Esophagus muscularis mucosa (tissue), 4 donors: ENCODE measurements around the gene NELL1. TPM values are rescaled to one million over a fixed set of nuclear protein-coding genes. Genes with fewer than 3 reads are reported as not detected.

Source experiments
- DNase-seq: peaks from one replicate; pipeline ENCODE4 v3.0.0-alpha.2; 2017; ENCODE audit errors: extremely low spot score
- H3K27ac ChIP-seq, 4 donors: fragments of 200-600 bp; sonication (generic); replicated peaks in 1 of 4; 1 replicate in 3 of 4; 2 replicates in 1 of 4; pipeline ENCODE4 v1.5.1; 2016 to 2019; ENCODE audit warnings: mild to moderate bottlenecking in 1 of 4
- H3K27me3 ChIP-seq, 4 donors: fragments of 200-600 bp; sonication (generic); one replicate each; pipeline versions ENCODE4 v1.5.1 to v1.6.0; 2016 to 2019
- H3K36me3 ChIP-seq, 4 donors: fragments of 200-600 bp; sonication (generic); one replicate each; pipeline ENCODE4 v1.5.1; 2016 to 2019
- H3K4me1 ChIP-seq, 4 donors: fragments of 200-600 bp; sonication (generic); one replicate each; pipeline ENCODE4 v1.5.1; 2016 to 2019
- H3K4me3 ChIP-seq, 4 donors: fragments of 200-600 bp; sonication (generic); 1 replicate in 2 of 4; 2 replicates in 2 of 4; pipeline ENCODE4 v1.5.1; 2016 to 2019; ENCODE audit warnings: mild to moderate bottlenecking in 4 of 4, moderate library complexity in 1 of 4
- H3K9me3 ChIP-seq, 4 donors: fragments of 200-600 bp; sonication (generic); 1 replicate in 3 of 4; 2 replicates in 1 of 4; pipeline ENCODE4 v1.5.1; 2016 to 2019
- EP300 ChIP-seq: sonication (generic); formaldehyde crosslinking; IDR thresholded peaks from one replicate; pipeline ENCODE4 v1.6.1; 2017; ENCODE audit warnings: antibody characterized with exemption
- POLR2A ChIP-seq: fragments of 450-650 bp; IDR thresholded peaks from one replicate; pipeline ENCODE4 v1.6.1; 2017; ENCODE audit warnings: antibody characterized with exemption, moderate library complexity, mild to moderate bottlenecking, low read depth
- POLR2AphosphoS5 ChIP-seq, 2 donors: sonication (generic); formaldehyde crosslinking; IDR thresholded peaks; one replicate each; pipeline ENCODE4 v1.6.1; 2017; ENCODE audit warnings: antibody characterized with exemption in 2 of 2
- WGBS: methylation state at CpG from one replicate; pipeline ENCODE4 v1.1.5; 2018; 5-methylcytosine and 5-hydroxymethylcytosine counted together
- intact Hi-C: fragments of 100-400 bp; cut with DNase I; formaldehyde crosslinking; loops from one replicate; pipeline ENCODE4 v1.15.1; 2023
- total RNA-seq, 4 donors: library from RNA; depleted of rRNA; stranded (reverse); fragments of >200 nt; gene quantifications; one replicate each; pipeline versions ENCODE4 v1.1.0 to v1.2.1, GENCODE V29; 2016
- TF ChIP-seq, protein P1 (sequence below), 3 experiments: fragments of 200-600 bp in 2 of 3; fragments of 450-650 bp in 1 of 3; sonication (generic) in 2 of 3; IDR thresholded peaks; one replicate each; pipeline ENCODE4 v1.5.1; 2017 to 2019; ENCODE audit warnings: antibody characterized with exemption in 3 of 3, mild to moderate bottlenecking in 2 of 3, moderate library complexity in 1 of 3

The NELL1 gene
- total RNA-seq, 4 donors from 2014 or later, result 0.65 to 2.7 (median 0.90) TPM

GRCh38 chr11:21316591-21316990 is 647.2 kb downstream of the NELL1 start:
- no peak for DNase-seq
- no peaks in the 10 kb centered on the region for H3K9me3 ChIP-seq
- H3K4me3 ChIP-seq, result no peak overlapping the region
- H3K27ac ChIP-seq, result no peak overlapping the region
- TF ChIP-seq POLR2AphosphoS5 (IDR thresholded peaks at IDR 0.05) (no peak), POLR2A (no peak), EP300 (no peak)
- TF ChIP-seq, protein P1, sequence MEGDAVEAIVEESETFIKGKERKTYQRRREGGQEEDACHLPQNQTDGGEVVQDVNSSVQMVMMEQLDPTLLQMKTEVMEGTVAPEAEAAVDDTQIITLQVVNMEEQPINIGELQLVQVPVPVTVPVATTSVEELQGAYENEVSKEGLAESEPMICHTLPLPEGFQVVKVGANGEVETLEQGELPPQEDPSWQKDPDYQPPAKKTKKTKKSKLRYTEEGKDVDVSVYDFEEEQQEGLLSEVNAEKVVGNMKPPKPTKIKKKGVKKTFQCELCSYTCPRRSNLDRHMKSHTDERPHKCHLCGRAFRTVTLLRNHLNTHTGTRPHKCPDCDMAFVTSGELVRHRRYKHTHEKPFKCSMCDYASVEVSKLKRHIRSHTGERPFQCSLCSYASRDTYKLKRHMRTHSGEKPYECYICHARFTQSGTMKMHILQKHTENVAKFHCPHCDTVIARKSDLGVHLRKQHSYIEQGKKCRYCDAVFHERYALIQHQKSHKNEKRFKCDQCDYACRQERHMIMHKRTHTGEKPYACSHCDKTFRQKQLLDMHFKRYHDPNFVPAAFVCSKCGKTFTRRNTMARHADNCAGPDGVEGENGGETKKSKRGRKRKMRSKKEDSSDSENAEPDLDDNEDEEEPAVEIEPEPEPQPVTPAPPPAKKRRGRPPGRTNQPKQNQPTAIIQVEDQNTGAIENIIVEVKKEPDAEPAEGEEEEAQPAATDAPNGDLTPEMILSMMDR (IDR thresholded peaks at IDR 0.05), result no peak
- H3K27me3 ChIP-seq, result no peaks in the 10 kb centered on the region
- intact Hi-C loops, result no loop called here
- H3K36me3 ChIP-seq, result no peaks in the 10 kb centered on the region
- no peaks in the 10 kb centered on the region for H3K4me1 ChIP-seq
- WGBS, result 41% methylated on average over 1 of the region's 1 CpG

DNA sequence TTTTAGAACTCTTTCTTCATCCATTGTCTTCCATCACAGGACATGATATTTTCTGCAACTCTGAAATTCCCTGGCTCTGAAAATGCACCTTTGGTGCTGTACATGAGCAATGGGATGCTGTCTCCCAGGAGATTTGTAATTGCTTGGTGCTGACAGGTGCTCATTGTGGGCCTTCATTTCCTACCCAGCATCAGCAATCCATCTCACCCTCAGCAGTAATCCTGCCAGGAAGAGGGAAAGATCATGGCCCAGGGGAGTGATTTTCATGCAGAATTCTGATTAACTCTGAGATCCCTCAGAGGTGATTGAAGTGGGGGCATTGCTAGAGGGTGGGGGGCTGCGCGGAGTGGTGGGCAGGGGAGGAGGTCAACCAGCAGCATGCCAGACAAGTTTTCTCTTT is 651.7 kb downstream of the NELL1 start:
- H3K36me3 ChIP-seq, result no peaks in the 10 kb centered on the region
- WGBS, result 86% methylated on average over 2 of the region's 2 CpGs
- H3K4me3 ChIP-seq, result no peak overlapping the region
- H3K27ac ChIP-seq, result no peak overlapping the region
- no peak for TF ChIP-seq EP300
- TF ChIP-seq POLR2AphosphoS5 (IDR thresholded peaks at IDR 0.05), result no peak
- TF ChIP-seq, protein P1 (IDR thresholded peaks at IDR 0.05), result no peak
- TF ChIP-seq POLR2A, result no peak
- H3K27me3 ChIP-seq, result no peaks in the 10 kb centered on the region
- intact Hi-C loops, result no loop called here
- no peaks in the 10 kb centered on the region for H3K9me3 ChIP-seq
- no peaks in the 10 kb centered on the region for H3K4me1 ChIP-seq
- no peak for DNase-seq

DNA sequence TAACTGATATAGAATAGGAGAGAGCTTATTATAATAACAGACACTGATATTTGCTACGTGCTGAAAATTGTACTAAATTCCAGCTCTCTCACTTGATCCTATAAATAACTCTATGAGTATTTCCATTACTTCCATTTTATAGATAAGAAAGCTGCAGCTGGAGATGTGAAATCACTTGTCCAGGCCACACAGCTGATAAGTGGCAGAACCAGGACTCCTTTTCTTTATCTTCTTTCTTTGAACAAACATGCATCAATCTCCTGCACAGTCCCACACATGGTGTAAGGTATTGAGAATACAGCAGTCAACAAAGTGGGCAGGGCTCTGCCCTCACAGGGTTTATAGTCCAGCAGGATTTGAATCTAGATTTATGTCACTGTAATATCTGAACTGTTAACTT is 652.1 kb downstream of the NELL1 start:
- Histone ChIP-seq H3K27me3 (no peaks in the 10 kb centered on the region), H3K4me1 (no peaks in the 10 kb centered on the region), H3K27ac (no peak overlapping the region), H3K4me3 (no peak overlapping the region), H3K36me3 (no peaks in the 10 kb centered on the region), H3K9me3 (no peaks in the 10 kb centered on the region)
- TF ChIP-seq POLR2A (no peak), POLR2AphosphoS5 (IDR thresholded peaks at IDR 0.05) (no peak), EP300 (no peak)
- TF ChIP-seq, protein P1 (IDR thresholded peaks at IDR 0.05), result no peak
- no peak for DNase-seq
- intact Hi-C loops, result no loop called here
- 18% methylated on average over 1 of the region's 1 CpG for WGBS

GRCh38 chr11:21323617-21324016 is 654.2 kb downstream of the NELL1 start:
- 93% methylated on average over 2 of the region's 2 CpGs for WGBS
- TF ChIP-seq EP300, result no peak
- TF ChIP-seq, protein P1 (IDR thresholded peaks at IDR 0.05), result no peak
- no peak for TF ChIP-seq POLR2AphosphoS5 (IDR thresholded peaks at IDR 0.05)
- no peak for TF ChIP-seq POLR2A
- Histone ChIP-seq H3K4me1 (no peaks in the 10 kb centered on the region), H3K36me3 (no peaks in the 10 kb centered on the region), H3K4me3 (no peak overlapping the region), H3K27me3 (no peaks in the 10 kb centered on the region), H3K27ac (no peak overlapping the region), H3K9me3 (no peaks in the 10 kb centered on the region)
- intact Hi-C loops, result no loop called here
- no peak for DNase-seq

DNA sequence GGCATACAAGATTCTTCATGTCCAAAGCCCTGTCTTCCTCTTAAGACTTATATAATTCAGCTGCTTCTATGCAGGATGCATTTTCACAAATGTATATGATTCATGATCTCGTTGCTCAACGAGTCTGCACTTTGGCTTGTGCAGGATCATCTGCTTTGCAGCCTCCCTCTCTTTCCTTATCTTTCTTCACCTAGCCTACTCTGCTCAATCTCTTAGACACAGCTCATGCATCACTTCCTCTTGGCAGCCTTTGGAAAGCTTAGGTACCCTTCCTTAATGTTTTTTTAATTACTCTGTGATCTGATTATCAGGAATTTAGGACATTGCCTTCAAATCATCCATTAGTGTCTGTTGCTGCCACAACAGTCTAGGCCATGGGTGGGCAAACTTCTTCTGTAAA is 673.8 kb downstream of the NELL1 start:
- WGBS, result 32% methylated on average over 2 of the region's 2 CpGs
- Histone ChIP-seq H3K27ac (no peak overlapping the region), H3K36me3 (no peaks in the 10 kb centered on the region), H3K27me3 (no peaks in the 10 kb centered on the region), H3K9me3 (no peaks in the 10 kb centered on the region), H3K4me3 (no peak overlapping the region), H3K4me1 (no peaks in the 10 kb centered on the region)
- intact Hi-C loops, result no loop called here
- no peak for TF ChIP-seq POLR2AphosphoS5 (IDR thresholded peaks at IDR 0.05)
- TF ChIP-seq EP300, result no peak
- TF ChIP-seq, protein P1 (IDR thresholded peaks at IDR 0.05), result no peak
- no peak for TF ChIP-seq POLR2A
- no peak for DNase-seq
